Adrenal gland (tissue), 12 donors: ENCODE data around the gene EFNA3. TPM values are rescaled to one million over a fixed set of nuclear protein-coding genes. Genes with fewer than 3 reads are reported as not detected.

Experiments
- DNase-seq, 7 donors: peaks; one replicate each; pipeline ENCODE4 v3.0.0-alpha.2; 2019 to 2020
- H3K27ac ChIP-seq, 5 donors: fragments of 200-600 bp; sonication (generic) in 4 of 5; 1 replicate in 3 of 5; 2 replicates in 2 of 5; pipeline versions ENCODE4 v1.5.1 to v1.8.0; 2016 to 2020; ENCODE audit warnings: mild to moderate bottlenecking in 1 of 5
- H3K27me3 ChIP-seq: fragments of 200-600 bp; 2 replicates; pipeline ENCODE4 v1.8.0; 2021
- H3K36me3 ChIP-seq, 2 donors: fragments of 200-600 bp; replicated peaks in 1 of 2; 1 replicate in 1 of 2; 2 replicates in 1 of 2; pipeline versions ENCODE4 v1.5.1 to v1.8.0; 2018 to 2022
- H3K4me1 ChIP-seq, 2 donors: fragments of 200-600 bp; replicated peaks in 1 of 2; 1 replicate in 1 of 2; 2 replicates in 1 of 2; pipeline versions ENCODE4 v1.5.1 to v1.8.0; 2018 to 2021
- H3K4me3 ChIP-seq, 4 donors: fragments of 200-600 bp; sonication (generic) in 3 of 4; one replicate each; pipeline ENCODE4 v1.5.1; 2016 to 2018
- H3K9me3 ChIP-seq, 3 donors: fragments of 200-600 bp; sonication (generic) in 1 of 3; replicated peaks in 1 of 3; 1 replicate in 2 of 3; 2 replicates in 1 of 3; pipeline versions ENCODE4 v1.5.1 to v1.8.0; 2016 to 2021
- POLR2A ChIP-seq, 2 donors: fragments of 450-650 bp; IDR thresholded peaks; one replicate each; pipeline ENCODE4 v1.6.1; 2017; ENCODE audit warnings: antibody characterized with exemption in 2 of 2, mild to moderate bottlenecking in 2 of 2, moderate library complexity in 1 of 2
- WGBS, 4 donors: extraction: QIAGEN DNeasy Blood & Tissue Kit in 2 of 4; methylation state at CpG; one replicate each; pipeline versions ENCODE4 v1.1.5 to v1.1.7; 2013 to 2017; 5-methylcytosine and 5-hydroxymethylcytosine counted together
- intact Hi-C, 2 donors: fragments of 100-400 bp; cut with DNase I; formaldehyde crosslinking; loops; one replicate each; pipeline versions ENCODE4 v1.14.1 to v1.15.0; 2022 to 2023
- polyA plus RNA-seq, 3 donors: library from polyadenylated mRNA; stranded (reverse); fragments of 200-250 nt in 2 of 3; fragments of 350-450 nt in 1 of 3; fragmentation: Illumina TruSeq in 1 of 3; extraction: RNeasy Lipid Tissue Mini Kit (QIAGEN cat#74804) in 1 of 3; gene quantifications; one replicate each; pipeline ENCODE4 v1.2.3, GENCODE V29; 2013 to 2014
- total RNA-seq, 9 donors: library from RNA; depleted of rRNA in 4 of 9; stranded (reverse); fragments of >200 nt in 4 of 9; fragments of 120-200 nt in 1 of 9; fragmentation: NEBNext Ultra II Directional in 1 of 9; extraction: Animal tissue kit (Norgen Biotek cat#: 25700) in 1 of 9; gene quantifications; one replicate each; pipeline versions ENCODE4 v1.1.0 to v1.2.4, GENCODE V29; 2013 to 2023
- TF ChIP-seq, protein P1 (sequence below), 6 experiments: fragments of 450-650 bp in 4 of 6; fragments of 200-600 bp in 2 of 6; sonication (generic) in 1 of 6; IDR thresholded peaks; 1 replicate in 5 of 6; 2 replicates in 1 of 6; pipeline versions ENCODE4 v1.5.1 to v1.8.0; 2016 to 2021; ENCODE audit warnings: antibody characterized with exemption in 6 of 6, mild to moderate bottlenecking in 2 of 6, moderate library complexity in 1 of 6
- donor health status: healthy with polysubstance abuse.
- donor health status: Bipolar disorder and iron deficiency.
- donor health status: DM: yes; HTN: yes; CAD: no.
- donor health status: DM: no; HTN: no; CAD: no.
- donor health status: DM: no; HTN: no; CAD: no.
- donor health status: DM: yes; HTN: yes; CAD: no.

Gene EFNA3
- total and polyA plus RNA-seq, 12 donors, result 1.4 to 7.3 (median 3.3) TPM

GRCh38 chr1:155070158-155070621 lies 8.4 kb upstream of the EFNA3 start:
- H3K36me3 ChIP-seq, result no peaks in the 10 kb centered on the region
- H3K4me3 ChIP-seq, result peak overlapping the region in 1 of 4 donors; percentile 52
- WGBS, 4 donors, result 13 to 32% (median 25%) methylated on average over 6 to 28 of the region's 28 CpGs
- peaks cover 13 to 27% of the 10 kb centered on the region in 2 donors for H3K4me1 ChIP-seq
- H3K27ac ChIP-seq, result peak overlapping the region in 2 of 5 donors; percentile 68 to 80
- no peak for DNase-seq
- H3K27me3 ChIP-seq, result no peaks in the 10 kb centered on the region
- intact Hi-C loops, result no loop called here
- no peaks in the 10 kb centered on the region for H3K9me3 ChIP-seq
- TF ChIP-seq POLR2A (IDR thresholded peaks at IDR 0.05), result no peak
- TF ChIP-seq, protein P1, sequence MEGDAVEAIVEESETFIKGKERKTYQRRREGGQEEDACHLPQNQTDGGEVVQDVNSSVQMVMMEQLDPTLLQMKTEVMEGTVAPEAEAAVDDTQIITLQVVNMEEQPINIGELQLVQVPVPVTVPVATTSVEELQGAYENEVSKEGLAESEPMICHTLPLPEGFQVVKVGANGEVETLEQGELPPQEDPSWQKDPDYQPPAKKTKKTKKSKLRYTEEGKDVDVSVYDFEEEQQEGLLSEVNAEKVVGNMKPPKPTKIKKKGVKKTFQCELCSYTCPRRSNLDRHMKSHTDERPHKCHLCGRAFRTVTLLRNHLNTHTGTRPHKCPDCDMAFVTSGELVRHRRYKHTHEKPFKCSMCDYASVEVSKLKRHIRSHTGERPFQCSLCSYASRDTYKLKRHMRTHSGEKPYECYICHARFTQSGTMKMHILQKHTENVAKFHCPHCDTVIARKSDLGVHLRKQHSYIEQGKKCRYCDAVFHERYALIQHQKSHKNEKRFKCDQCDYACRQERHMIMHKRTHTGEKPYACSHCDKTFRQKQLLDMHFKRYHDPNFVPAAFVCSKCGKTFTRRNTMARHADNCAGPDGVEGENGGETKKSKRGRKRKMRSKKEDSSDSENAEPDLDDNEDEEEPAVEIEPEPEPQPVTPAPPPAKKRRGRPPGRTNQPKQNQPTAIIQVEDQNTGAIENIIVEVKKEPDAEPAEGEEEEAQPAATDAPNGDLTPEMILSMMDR (IDR thresholded peaks at IDR 0.05), result no peak

DNA sequence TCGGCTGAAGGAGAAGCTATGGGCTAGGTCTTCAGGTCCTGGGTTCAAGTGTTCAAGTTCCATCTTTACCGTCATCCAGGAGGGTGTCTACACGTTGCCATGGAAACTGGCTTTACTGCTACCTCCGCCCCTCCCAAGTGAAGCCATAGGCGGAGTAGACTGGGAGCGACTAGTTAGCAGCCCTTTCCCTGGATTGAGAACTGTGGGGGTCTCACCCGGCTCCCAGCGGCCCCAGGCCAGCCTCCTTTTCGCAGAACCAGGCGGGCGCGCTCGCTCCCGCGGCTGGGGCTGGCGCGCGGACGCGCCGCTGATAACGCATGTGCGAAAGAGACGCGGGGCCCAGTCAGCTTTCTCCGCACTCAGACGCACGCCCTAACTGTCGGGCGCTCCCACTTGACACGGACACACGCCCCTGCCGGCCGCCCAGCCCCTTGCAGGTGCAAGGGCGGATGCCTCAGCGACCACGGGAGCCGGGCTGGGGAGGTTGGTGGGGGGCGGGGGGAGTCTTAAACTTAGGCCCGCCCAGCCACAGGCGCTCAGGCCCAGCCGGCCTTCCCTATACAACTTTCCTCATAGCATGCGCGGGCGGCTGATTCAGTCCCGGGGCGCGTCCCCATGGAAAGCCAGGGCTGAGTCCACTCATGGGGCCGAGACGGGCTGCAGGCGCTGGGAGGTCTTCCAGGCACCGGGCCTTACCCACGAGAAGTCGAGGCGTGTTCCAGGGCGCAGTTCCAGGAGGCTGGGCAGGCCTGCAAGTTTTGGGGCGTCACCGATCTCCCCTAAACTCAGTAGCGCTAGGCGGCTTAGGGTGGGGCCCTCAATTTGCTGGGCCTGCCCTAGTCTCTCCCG lies 7.7 kb upstream of the EFNA3 start:
- Histone ChIP-seq H3K4me1 (peaks cover 13 to 24% of the 10 kb centered on the region in 2 donors), H3K36me3 (no peaks in the 10 kb centered on the region), H3K27ac (peak overlapping the region in 4 of 5 donors; percentile 2 to 80 (median 36)), H3K9me3 (no peaks in the 10 kb centered on the region), H3K4me3 (peak overlapping the region in 2 of 4 donors; percentile 43 to 52), H3K27me3 (no peaks in the 10 kb centered on the region)
- peak; percentile 71 to 91 (median 84) for DNase-seq
- WGBS, 4 donors, result 5 to 9% (median 7%) methylated on average over 16 to 61 of the region's 61 CpGs
- intact Hi-C loops, result no loop called here
- TF ChIP-seq POLR2A (IDR thresholded peaks at IDR 0.05), result peak in 1 of 2 donors; percentile 22
- TF ChIP-seq, protein P1 (IDR thresholded peaks at IDR 0.05), result peak; percentile 29 to 56 (median 44)

GRCh38 chr1:155071701-155072100 lies 6.9 kb upstream of the EFNA3 start:
- 67 to 77% (median 70%) methylated on average over 11 to 14 of the region's 14 CpGs for WGBS, 4 donors
- Histone ChIP-seq H3K4me1 (peaks cover 13 to 24% of the 10 kb centered on the region in 2 donors), H3K27ac (no peak overlapping the region), H3K36me3 (no peaks in the 10 kb centered on the region), H3K4me3 (no peak overlapping the region), H3K9me3 (no peaks in the 10 kb centered on the region), H3K27me3 (no peaks in the 10 kb centered on the region)
- TF ChIP-seq POLR2A (IDR thresholded peaks at IDR 0.05), result no peak
- TF ChIP-seq, protein P1 (IDR thresholded peaks at IDR 0.05), result no peak
- intact Hi-C loops, result no loop called here
- DNase-seq, result no peak

GRCh38 chr1:155072531-155073289 lies 5.9 kb upstream of the EFNA3 start:
- Histone ChIP-seq H3K27ac (no peak overlapping the region), H3K4me3 (no peak overlapping the region), H3K36me3 (no peaks in the 10 kb centered on the region), H3K9me3 (no peaks in the 10 kb centered on the region), H3K4me1 (peaks cover 13 to 24% of the 10 kb centered on the region in 2 donors), H3K27me3 (no peaks in the 10 kb centered on the region)
- WGBS, 4 donors, result 48 to 73% (median 70%) methylated on average over 5 to 7 of the region's 7 CpGs
- intact Hi-C loops, result no loop called here
- DNase-seq, result no peak
- no peak for TF ChIP-seq POLR2A (IDR thresholded peaks at IDR 0.05)
- TF ChIP-seq, protein P1 (IDR thresholded peaks at IDR 0.05), result no peak
